ENCODE measurements around the gene COPS2. TPM values are rescaled to one million over a fixed set of nuclear protein-coding genes. Genes with fewer than 3 reads are reported as not detected.
"Not testable (repeated sequence)": the region's sequence is repeated elsewhere in the genome, so short reads cannot be mapped to it uniquely, and the experiment has no call there.

The COPS2 gene
- total RNA-seq, 4 donors from 2014 or later, result 55.2 to 69.4 (median 65.5) TPM

GRCh38 chr15:49079340-49080039 is 75.9 kb downstream of the COPS2 start:
- 93% methylated on average over 23 of the region's 23 CpGs for WGBS
- H3K27me3 ChIP-seq, result no peaks in the 10 kb centered on the region
- H3K27ac ChIP-seq (replicated peaks in 1 of 4), result no peak overlapping the region

GRCh38 chr15:49075881-49076280 is 79.5 kb downstream of the COPS2 start:
- DNase-seq (ENCODE audit: extremely low spot score), result no peak
- H3K9me3 ChIP-seq, result no peaks in the 10 kb centered on the region
- intact Hi-C loops (cut with DNase I), result no loop called here
- no peak overlapping the region for H3K27ac ChIP-seq (replicated peaks in 1 of 4)
- H3K4me3 ChIP-seq, result no peak overlapping the region
- H3K36me3 ChIP-seq, result no peaks in the 10 kb centered on the region
- H3K4me1 ChIP-seq, result no peaks in the 10 kb centered on the region
- no peaks in the 10 kb centered on the region for H3K27me3 ChIP-seq
- TF ChIP-seq CTCF (IDR thresholded peaks at IDR 0.05) (no peak), EP300 (IDR thresholded peaks at IDR 0.05) (no peak), POLR2A (IDR thresholded peaks at IDR 0.05; ENCODE audit: low read depth) (no peak), POLR2AphosphoS5 (IDR thresholded peaks at IDR 0.05) (no peak)

More at GRCh38 chr15:49079340-49080039, 75.9 kb downstream of the COPS2 start:
- no peak for DNase-seq (ENCODE audit: extremely low spot score)
- H3K36me3 ChIP-seq, result no peaks in the 10 kb centered on the region
- H3K9me3 ChIP-seq, result no peaks in the 10 kb centered on the region
- TF ChIP-seq POLR2AphosphoS5 (IDR thresholded peaks at IDR 0.05), result no peak
- no peak for TF ChIP-seq CTCF (IDR thresholded peaks at IDR 0.05)
- no peak for TF ChIP-seq POLR2A (IDR thresholded peaks at IDR 0.05; ENCODE audit: low read depth)
- TF ChIP-seq EP300 (IDR thresholded peaks at IDR 0.05), result no peak
- H3K4me1 ChIP-seq, result no peaks in the 10 kb centered on the region
- no peak overlapping the region for H3K4me3 ChIP-seq
- intact Hi-C loops (cut with DNase I), result no loop called here

GRCh38 chr15:49074589-49075287 is 80.7 kb downstream of the COPS2 start:
- WGBS, result 83% methylated on average over 6 of the region's 6 CpGs
- not testable (repeated sequence) for H3K4me1 ChIP-seq

More at GRCh38 chr15:49074589-49075287, 80.7 kb downstream of the COPS2 start:
- DNase-seq (ENCODE audit: extremely low spot score); H3K27ac ChIP-seq (replicated peaks in 1 of 4); H3K36me3 ChIP-seq; intact Hi-C loops (cut with DNase I); H3K4me3 ChIP-seq; H3K27me3 ChIP-seq; H3K9me3 ChIP-seq: not testable (repeated sequence)

Small RNA genes within 50 kb of the gene (small RNA-seq; reads per million reads assigned to genes)
- 0 reads per million in 3 donors for gene MIR4716
- gene RF00019, result 0 reads per million in 3 donors
- 0 reads per million in 3 donors for gene RN7SL307P

Other genes starting within 250 kb of the COPS2 start
- gene SHC4, start 191.7 kb downstream of the COPS2 start, total RNA-seq, result 1 to 10 TPM; 1.8 to 2.3 (median 2.1) TPM
- gene SECISBP2L, start 109.2 kb downstream of the COPS2 start, total RNA-seq, result 10 to 100 TPM; 40.3 to 54.0 (median 44.0) TPM
- 10 to 100 TPM; 34.5 to 50.3 (median 41.5) TPM for gene GALK2, start 14.6 kb upstream of the COPS2 start, total RNA-seq